Measurements from ENCODE around the gene ANKRD30A. TPM values are rescaled to one million over a fixed set of nuclear protein-coding genes. Genes with fewer than 3 reads are reported as not detected.

Gene ANKRD30A
- total RNA-seq, 4 donors from 2014 or later: 0.13 TPM; not detected in 3

GRCh38 chr10:37206132-37206531 lies 80.7 kb downstream of the ANKRD30A start:
- Histone ChIP-seq H3K36me3 (no peaks in the 10 kb centered on the region), H3K27me3 (no peaks in the 10 kb centered on the region), H3K27ac (no peak overlapping the region), H3K9me3 (no peaks in the 10 kb centered on the region), H3K4me3 (replicated peaks in 1 of 3) (no peak overlapping the region), H3K4me1 (no peaks in the 10 kb centered on the region)
- TF ChIP-seq CTCF (IDR thresholded peaks at IDR 0.05): no peak
- no peak for TF ChIP-seq POLR2A (IDR thresholded peaks at IDR 0.05)
- intact Hi-C loops (cut with DNase I): no loop called here
- 89 to 93% methylated on average over 3 of the region's 3 CpGs for WGBS, 2 donors
- DNase-seq: no peak

- H3K27me3 ChIP-seq: no peaks in the 10 kb centered on the region
- TF ChIP-seq POLR2A (IDR thresholded peaks at IDR 0.05): no peak
- no peak for TF ChIP-seq CTCF (IDR thresholded peaks at IDR 0.05)
- H3K27ac ChIP-seq: no peak overlapping the region
- no peaks in the 10 kb centered on the region for H3K36me3 ChIP-seq
- H3K9me3 ChIP-seq: no peaks in the 10 kb centered on the region
- H3K4me1 ChIP-seq: no peaks in the 10 kb centered on the region
- H3K4me3 ChIP-seq (replicated peaks in 1 of 3): no peak overlapping the region
- 0 to 64% methylated on average over 1 of the region's 1 CpG for WGBS, 2 donors
- intact Hi-C loops (cut with DNase I): no loop called here
- DNase-seq: no peak
These were observed 95.5 kb downstream of the ANKRD30A start for GRCh38 chr10:37220866-37221265.

GRCh38 chr10:37222046-37222445 lies 96.6 kb downstream of the ANKRD30A start:
- Histone ChIP-seq H3K4me1 (no peaks in the 10 kb centered on the region), H3K27ac (no peak overlapping the region), H3K9me3 (no peaks in the 10 kb centered on the region), H3K36me3 (no peaks in the 10 kb centered on the region), H3K27me3 (no peaks in the 10 kb centered on the region), H3K4me3 (replicated peaks in 1 of 3) (no peak overlapping the region)
- 34 to 35% methylated on average over 2 of the region's 2 CpGs for WGBS, 2 donors
- DNase-seq: no peak
- intact Hi-C loops (cut with DNase I): no loop called here
- no peak for TF ChIP-seq CTCF (IDR thresholded peaks at IDR 0.05)
- TF ChIP-seq POLR2A (IDR thresholded peaks at IDR 0.05): no peak

GRCh38 chr10:37225163-37225562 lies 99.8 kb downstream of the ANKRD30A start:
- no peak overlapping the region for H3K4me3 ChIP-seq (replicated peaks in 1 of 3)
- H3K27me3 ChIP-seq: no peaks in the 10 kb centered on the region
- TF ChIP-seq POLR2A (IDR thresholded peaks at IDR 0.05): no peak
- no peak for TF ChIP-seq CTCF (IDR thresholded peaks at IDR 0.05)
- 90 to 95% methylated on average over 2 of the region's 2 CpGs for WGBS, 2 donors
- intact Hi-C loops (cut with DNase I): no loop called here
- no peaks in the 10 kb centered on the region for H3K36me3 ChIP-seq
- H3K4me1 ChIP-seq: no peaks in the 10 kb centered on the region
- DNase-seq: no peak
- H3K27ac ChIP-seq: no peak overlapping the region
- no peaks in the 10 kb centered on the region for H3K9me3 ChIP-seq

- TF ChIP-seq CTCF (IDR thresholded peaks at IDR 0.05) (no peak), POLR2A (IDR thresholded peaks at IDR 0.05) (no peak)
- DNase-seq: no peak
- Histone ChIP-seq H3K4me3 (replicated peaks in 1 of 3) (no peak overlapping the region), H3K36me3 (no peaks in the 10 kb centered on the region), H3K27me3 (no peaks in the 10 kb centered on the region), H3K27ac (no peak overlapping the region), H3K9me3 (no peaks in the 10 kb centered on the region), H3K4me1 (no peaks in the 10 kb centered on the region)
- intact Hi-C loops (cut with DNase I): no loop called here
These were observed 101.1 kb downstream of the ANKRD30A start for GRCh38 chr10:37226524-37226923.
